ENCODE results near the gene SLCO4A1.
"Not testable (repeated sequence)": the region's sequence is repeated elsewhere in the genome, so short reads cannot be mapped to it uniquely, and the experiment has no call there.

The SLCO4A1 gene

DNA sequence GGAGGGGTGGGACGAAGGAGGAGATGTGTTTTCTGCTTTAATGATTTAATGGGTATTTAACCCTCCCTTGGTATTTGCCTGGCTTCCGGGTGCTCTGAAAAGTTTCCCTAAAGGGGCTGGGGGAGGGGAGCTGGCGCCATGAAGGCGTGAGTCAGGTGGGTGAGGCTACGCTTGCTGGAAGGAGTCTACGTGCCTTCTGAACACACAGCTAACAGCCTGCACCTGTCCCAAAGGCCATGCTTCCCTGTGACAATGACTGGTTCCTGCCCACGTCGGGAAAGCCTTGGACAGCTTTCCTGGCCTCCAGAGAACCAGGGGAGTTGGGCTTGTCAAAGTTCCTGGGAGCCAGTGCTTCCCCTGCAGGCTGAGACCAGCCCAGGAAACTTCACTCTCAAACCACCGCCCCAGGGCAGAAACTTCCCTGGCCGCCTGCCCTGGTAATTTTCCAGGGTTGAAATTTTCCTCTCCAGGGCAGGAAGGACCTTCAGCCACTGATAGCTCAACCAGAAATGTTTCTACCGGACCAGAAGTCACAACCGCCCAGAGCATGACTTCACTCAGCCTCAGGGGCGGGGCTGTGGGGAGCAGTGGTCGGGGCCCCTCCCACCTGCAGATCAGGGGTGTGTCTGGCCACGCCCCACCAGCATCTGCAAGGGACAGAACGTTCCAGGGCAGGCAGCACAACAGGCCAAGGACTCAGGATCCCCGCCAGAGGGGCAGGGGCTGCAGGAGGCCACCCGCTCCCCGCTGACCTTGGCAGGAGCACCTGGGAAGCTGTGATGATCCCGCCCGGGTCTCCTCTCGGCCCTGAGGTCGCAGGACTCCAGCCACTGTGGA, 18.6 kb upstream of the SLCO4A1 start:
- no peak for FAIRE-seq

DNA sequence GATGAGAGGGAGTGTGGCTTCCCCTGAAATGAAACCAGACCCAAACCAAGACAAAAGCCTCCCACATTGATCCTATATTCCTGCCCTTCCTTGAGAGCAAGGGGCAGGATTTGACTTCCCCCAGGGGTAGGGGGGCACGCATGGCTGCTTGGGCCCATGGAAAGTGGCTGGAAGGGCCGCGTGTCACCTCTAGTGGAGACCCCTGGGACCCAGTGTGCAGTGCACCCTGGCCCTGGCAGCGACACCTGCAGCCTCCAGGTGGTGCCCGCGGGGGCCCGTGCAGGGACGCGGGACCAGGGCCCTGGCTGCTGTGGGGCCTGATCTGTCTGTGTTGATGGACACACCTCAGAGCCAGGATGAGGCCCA, 18.0 kb upstream of the SLCO4A1 start:
- no peak for FAIRE-seq

DNA sequence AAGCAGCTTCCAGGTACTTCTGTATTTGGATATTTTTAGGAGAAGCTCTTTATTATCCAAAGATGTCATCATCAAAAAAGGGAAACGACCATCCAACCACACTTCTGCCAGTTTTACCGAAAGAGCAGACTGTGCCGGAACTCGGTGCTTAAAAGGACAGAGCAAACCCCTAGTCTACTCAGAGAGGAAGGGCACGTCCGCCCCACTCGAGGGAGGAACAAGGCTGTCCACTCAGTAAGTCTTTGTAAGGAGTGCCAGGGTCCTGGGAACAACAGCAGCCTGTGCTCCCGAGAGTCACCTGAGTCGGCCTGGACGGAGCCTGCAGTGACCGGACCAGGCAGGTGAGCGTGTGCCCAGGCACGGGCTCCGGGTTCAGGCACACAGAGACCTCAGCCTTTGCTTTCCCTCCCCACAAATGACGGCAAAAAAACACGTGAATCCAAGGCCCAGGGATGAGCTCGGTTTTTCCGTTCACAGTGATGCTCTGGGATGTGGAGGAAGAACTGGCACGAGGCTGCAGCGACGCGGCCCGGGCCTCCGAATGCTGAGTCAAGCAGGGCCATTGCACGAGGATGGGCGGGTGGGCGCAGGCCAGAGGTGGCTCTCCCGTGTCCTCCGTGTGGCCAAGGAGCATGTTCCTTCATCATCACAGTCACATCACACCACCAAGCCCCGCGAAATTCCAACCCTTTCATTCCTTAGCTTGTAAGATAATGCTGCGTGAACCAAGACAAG, 17.4 kb upstream of the SLCO4A1 start:
- no peak for FAIRE-seq

DNA sequence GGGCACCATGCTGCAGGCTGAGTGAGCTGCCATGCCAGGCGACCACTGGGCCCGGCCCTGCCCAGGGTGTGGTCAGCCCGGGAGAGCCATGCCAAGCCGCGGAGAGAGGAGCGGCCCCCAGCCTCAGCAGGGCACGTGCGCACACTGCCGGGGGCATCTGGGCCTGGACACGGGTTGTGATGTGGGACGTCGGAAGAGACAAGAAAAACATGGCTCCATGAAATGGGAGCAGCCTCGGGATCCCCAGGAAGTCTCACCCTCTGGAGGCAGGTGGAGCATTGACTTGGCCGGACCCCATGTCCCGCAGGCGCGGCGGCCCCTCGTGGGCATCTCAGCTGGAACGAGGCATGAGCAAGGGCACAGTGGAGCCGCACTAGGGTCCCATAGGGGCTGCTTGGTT, 16.8 kb upstream of the SLCO4A1 start:
- FAIRE-seq, result no peak

DNA sequence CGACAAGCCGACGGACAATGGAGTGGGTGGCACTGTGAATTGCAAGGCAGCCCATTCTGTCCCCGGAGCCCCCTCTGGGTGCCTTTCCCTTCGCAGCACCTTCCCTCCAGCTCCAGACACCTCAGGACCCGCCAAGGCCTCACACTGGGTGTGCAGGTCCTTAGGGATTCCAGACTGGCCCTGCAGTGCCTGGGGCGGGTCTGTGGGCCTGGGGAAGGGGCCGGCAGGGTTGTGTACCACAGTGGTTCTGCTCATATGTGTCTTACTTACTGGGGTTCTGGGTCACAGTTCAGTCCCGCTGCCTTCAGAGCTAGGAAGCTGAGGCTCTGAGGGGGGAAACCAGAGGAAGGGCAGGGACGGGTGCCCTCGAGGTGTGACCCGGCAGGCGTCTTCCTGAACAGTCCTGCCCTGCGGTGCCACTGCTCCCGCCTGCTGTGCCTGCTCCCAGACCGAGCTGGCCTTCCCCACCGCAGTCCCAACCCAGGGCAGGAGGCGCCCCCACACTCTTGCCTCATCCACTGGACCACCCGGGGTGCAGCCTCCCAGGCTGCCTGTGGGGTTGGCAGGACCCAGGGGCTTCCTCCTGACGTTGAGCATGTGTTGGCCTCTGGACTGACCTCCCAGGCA, 16.3 kb upstream of the SLCO4A1 start:
- FAIRE-seq, result no peak

DNA sequence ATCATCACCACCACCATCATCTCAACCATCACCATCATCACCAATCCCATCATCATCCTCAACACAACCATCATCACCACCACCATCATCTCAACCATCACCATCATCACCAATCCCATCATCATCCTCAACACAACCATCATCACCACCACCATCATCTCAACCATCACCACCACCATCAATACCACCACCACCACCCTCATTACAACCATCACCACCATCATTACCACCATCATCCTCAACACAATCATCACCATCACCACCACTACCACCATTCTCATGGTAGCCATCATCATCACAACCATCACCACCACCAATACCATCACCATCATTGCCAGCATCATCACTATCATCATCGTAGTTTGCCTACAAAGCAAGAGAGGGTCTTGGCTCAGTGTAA, 14.9 kb upstream of the SLCO4A1 start:
- not testable (repeated sequence) for FAIRE-seq

DNA sequence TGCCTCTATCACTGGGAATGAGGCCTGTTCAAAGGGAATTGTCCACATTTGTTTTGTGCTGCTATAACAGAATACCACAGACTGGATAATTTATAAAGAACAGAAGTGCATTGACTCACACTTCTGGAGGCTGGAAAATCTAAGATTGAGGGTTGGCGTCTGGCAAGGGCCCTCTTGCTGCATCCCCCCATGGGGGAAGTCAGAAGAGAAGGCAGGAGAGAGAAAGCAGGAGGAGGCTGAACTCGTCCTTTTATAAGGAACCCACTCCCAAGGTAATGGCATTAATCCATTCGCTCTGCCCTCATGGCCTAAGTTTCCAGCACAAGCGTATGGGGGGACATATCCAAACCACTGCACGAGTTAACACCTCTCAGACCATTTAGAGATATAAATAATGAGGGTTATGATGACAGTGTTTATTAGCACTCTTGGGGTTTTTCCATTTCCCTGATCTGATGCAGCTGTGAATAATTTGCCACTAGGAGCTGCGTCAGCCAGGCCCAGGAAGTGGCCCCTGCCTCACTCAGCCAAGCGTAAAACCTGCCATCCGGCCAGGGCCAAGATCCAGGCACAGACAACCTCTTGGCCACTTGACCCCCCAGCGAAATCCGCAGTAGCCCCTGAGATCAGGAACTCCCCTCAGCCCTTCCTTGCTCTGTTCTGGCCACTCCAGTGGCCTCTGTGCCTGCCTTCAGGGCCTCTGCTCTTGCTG, 14.2 kb upstream of the SLCO4A1 start:
- FAIRE-seq, result no peak

DNA sequence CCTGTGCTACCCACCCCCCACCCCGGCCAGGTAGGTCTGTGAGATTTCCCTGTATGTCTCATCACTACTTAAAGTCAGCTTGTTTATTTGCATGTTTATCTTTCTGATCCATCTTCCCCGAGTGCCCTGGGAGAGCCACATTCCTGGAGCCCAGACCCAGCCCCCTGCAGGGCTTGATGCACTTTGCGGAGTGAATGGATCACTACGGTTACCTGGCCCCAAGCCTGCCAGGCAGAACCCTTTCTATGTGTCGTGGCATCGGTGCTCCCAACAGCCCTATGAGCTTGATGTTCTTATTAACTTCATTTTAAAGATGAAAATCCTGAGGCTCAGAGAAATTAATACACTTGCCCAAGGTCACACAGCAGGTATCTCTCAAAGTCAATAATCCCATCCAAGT, 13.6 kb upstream of the SLCO4A1 start:
- no peak for FAIRE-seq

DNA sequence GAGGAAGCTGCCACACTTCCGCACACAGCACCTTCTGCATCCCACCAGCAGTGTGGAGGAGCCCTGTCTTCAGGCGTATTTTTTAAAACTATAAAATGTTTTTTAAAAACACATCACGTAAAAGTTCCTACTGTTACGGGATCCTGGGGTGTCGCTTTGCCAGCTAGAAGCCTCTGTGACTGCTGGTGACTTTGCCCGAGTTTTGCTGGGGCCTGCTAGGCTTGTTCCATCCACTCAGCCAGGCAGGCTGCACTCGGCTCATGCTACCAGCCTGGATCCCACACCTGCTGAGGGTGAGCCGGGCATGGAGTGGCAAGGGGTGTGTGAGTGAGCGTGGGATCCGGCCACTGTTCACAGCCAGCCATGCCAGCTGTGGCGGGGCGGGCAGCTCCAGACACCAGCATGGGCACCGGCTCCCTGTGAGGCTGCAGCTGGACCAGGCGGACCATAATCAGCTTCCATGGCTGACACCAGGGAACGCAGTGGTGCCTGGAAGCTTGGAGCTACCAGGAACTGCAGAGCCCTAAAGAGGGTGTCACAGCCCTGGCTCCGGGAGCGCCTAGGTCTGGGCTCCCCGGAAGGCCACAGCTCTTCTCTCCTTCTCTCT, 12.3 kb upstream of the SLCO4A1 start:
- FAIRE-seq, result no peak

DNA sequence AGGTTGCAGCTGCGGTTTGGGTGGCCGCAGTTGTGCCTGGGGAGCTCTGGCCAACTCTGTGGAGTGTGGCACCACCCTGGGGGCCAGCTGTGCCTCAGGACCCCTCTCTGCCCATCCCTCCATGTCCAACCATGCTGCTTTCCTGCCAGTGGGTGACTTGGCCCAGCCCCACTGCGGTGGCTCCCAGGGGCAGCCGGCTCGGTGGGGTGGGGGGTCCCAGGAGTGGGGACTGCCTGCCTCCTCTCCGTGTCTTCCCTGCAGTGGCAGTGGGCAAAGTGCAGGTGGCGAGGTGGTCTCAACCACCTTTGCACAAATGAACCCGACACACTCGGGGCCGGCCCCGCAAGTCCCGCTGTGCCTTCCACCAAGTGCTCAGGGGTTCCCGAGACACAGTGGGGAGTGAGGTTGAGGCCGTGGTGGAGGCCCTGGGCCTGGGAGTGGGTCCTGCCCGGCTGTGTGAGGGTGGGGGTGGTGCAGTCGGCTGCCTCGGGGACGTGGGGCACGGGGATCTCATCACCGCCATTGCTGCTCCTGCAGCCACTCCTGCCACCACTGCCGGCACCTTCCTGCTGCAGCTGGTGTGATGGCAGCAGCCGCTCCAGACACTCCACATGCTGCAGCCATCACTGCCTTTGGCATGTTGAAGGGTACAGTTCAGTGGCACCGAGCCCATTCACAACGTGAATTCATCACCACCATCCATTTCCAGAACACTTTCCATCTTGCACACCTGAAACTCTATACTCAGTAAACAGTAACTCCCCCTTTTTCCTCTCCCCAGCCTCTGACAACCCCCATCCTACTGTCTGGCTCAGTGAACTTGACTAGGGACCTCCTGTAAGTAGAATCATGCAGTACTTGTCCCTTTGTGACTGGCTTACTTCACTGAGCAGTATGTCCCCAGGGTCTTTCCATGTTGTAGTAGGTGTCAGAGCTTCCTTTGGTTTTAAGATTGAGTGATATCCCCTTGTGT, 10.7 kb upstream of the SLCO4A1 start:
- FAIRE-seq, result no peak

DNA sequence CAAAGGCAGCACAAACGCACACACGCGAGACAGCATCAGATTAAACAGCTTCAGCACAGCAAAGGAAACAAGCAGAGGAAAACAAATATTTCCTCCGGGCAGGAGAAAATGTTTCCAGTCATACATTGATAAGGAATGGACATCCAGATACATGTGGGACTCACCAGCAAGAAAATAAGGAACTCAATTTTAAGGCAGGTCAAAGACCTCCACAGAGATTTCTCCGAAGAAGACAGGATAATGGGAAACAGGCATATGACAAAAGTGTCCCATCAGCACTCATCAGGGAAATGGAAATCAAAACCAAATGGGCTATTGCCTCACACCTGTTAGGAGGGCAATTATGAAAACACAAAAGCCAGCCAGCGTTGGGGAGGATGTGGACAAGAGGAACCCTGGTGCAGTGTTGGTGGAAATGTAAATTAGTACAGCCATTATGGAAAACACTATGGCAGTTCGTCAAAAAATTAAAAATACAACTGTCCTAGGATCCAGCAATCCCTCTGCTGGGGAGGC, 9.7 kb upstream of the SLCO4A1 start:
- FAIRE-seq, result no peak

DNA sequence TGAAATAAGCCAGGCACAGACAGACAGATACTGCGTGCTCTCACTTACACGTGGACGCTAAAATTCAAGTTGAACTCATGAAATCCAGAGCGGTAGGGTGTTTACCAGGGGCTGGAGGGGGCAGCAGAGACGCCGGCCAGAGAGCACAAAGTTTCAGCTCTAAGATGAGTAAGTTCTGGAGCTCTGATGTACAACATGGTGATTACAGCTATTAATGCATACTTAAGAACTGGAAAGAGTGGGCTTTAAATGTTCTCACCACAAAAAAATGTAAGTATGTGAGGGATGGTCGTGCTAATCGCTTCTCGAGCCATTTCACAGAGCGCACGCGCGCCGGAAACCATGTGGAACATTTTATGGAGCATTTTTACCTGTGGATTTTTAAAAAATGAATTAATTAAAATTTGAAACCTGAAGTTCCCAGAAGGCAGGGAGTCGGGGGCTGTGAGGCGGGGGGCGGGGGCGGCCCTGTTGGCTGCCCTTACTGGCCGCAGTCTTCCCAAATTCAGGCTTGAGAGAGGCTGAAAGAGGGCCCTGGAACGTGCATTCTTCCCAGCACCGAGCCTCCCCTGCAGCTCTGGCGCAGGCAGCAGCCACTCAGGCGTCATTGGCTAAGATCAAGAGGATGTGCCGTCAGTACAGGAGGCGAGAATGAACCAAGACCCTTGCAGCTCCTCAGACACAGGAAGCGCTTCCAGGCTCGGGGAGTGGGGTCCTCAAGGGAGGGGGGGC, 8.5 kb upstream of the SLCO4A1 start:
- FAIRE-seq, result no peak

DNA sequence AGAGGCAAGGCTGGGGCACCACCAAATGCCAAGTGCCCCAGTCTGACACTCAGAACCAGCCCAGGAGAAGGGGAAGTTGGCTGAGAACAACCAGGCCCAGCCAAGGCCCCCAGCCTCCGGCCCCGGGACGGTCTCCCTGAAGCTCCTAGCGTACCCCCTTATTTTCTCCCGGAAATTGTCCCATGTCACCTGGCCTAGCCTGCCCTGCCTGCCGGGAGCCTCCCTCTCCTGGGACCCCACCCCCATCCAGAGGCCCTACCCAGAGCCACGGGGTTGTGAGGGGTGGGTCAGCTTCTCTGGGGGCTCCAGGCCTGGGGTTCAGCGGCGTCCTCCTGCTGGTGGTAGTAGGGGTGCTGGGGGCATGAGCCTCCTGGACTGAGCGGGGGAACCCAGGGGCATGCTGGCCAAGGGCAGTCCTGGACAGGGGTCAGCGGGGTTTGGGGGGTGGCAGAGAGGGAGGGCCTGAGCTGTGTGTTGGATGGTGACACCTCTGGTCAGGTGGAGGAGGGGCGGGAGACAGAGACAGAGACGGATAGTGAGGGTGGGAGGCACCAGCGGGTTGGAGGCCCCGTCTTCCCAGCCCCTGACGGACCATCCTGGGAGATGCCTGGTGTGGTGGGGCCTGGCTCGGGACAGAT, 7.9 kb upstream of the SLCO4A1 start:
- no peak for FAIRE-seq

DNA sequence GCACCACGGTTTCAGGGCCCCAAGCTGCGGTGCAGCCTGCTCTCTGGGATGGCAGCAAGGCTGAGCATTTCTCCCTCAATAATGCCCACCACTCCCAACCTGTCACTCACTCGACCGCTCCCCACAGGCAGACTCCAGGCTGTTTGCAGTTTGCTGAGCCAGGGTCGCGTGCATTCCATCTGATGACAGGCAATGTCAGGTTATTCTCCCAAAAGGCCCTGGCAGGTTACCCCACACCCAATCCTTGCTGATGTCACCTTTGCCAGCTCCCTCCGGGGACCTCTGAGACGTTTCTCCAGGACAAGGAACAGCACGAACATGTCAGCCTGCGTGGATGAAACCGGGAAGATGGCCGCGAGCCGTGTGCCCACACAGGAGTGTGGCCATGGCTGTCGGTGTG, 7.1 kb upstream of the SLCO4A1 start:
- FAIRE-seq, result no peak

DNA sequence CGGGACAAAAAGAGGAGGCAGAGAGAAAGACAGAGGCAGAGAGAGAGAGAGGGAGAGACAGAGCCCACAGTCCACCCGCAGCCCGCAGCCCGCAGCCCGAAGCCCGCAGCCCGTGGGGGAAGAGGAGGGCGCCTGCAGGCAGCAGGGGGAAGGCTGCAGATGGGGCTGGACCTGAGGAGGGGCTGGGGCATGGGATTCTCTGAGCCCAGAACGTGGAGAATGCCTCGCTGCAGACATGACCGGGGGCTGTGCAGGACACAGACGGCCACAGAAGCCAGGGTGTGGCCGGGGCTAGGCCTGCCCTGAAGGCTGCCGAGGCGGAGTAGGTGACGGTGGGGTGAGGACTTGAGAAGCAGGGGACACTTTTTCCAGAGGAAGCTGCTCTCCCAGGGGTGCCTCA, 6.5 kb upstream of the SLCO4A1 start:
- no peak for FAIRE-seq

DNA sequence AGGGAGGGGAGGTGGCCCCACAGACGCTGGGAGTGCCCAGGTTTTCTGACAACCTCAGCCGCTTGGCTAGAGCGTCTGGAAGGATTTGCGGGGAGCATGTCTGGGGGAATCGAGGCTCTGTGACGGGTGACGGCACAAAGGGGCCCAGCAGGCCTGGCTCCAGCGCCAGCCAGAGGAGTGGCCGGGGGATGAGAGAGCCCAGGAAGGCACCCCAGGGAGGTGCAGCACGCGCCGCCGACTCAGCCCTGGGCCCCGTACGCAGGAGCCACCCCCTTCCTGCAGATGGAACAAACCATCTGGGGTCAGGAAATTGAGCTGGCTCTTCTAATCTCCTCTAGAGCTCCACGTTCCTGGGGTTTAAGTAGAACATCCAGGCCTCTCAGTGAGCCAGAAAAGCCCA, 5.9 kb upstream of the SLCO4A1 start:
- no peak for FAIRE-seq

DNA sequence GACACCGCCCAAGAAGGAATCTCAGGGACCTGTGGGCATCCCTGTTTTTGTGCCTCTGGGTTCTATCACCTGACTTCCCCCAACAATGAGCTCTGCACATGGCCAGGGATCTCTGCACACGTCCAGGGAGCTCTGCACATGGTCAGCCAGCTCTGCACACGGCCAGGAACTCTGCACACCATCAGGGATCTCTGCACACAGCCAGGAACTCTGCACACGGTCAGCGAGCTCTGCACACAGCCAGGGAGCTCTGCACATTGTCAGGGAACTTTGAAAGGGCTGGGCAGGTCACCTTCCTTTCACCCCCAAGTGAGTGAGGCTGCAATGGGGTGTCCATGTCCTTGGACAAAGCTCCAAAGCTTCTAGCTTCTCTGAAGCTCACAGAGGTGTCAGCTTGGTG, 5.2 kb upstream of the SLCO4A1 start:
- no peak for FAIRE-seq

DNA sequence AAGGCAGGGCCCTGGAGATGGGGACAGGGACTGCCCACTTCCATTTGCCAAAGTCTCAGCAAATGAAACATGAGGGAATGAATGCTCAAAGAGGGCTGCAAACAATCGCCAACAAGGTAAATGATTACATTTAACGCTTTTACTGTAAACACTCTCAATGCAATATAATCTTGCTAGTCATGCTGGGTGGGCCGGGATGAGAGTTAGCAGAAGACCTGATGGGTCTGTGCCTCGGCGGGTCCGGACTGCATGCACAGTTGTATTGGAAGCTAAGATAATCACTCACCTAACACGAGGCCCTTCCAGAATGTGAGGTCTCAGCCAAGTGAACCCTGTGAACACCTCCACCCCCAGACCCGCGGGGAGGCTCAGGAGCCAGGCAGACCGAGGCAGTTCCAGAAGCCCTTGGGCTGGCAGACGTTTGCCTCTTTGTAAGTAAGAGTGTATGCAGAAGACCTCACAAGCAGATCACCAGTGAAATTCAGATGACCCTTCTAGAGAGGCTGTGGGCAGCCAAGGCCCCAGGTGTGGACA, 4.7 kb upstream of the SLCO4A1 start:
- FAIRE-seq, result no peak

DNA sequence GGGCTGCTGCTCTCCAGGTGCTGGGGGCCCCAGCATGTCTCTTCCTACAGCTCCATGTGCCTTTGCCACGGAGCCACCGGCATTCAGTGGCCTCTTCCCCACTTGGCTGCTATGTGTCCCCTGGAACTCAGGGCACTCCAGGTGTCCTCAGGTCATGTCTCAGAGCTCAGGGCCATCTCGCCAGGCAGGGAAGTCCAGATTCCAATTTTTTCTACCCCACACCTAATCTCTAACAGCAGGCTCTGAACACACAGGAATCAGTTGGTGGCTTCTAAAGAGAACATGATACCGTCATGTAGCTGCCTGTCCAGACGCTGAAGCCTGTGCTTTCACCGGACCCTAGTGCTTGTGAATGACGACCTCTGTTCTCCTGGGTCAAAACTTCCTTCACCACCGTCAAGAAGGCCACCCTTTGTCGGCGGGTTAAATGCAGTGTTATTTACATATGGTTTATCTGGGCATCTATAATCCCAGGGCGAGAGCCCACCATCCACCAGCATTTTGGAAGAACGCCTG, 4.2 kb upstream of the SLCO4A1 start:
- FAIRE-seq, result no peak

Measured in endometrium (tissue), 2 donors.